HCT116 (cell line): ENCODE results near the gene SRSF3. TPM values are rescaled to one million over a fixed set of nuclear protein-coding genes. Genes with fewer than 3 reads are reported as not detected.
"Not testable (repeated sequence)": the region's sequence is repeated elsewhere in the genome, so short reads cannot be mapped to it uniquely, and the experiment has no call there.

ENCODE experiments used
- ATAC-seq: fragments of 200-7000 bp; cut with Tn5 transposase; 2 replicates; pipeline ENCODE4 v1.9.1; 2020; ENCODE audit warnings: mild to moderate bottlenecking, moderate library complexity
- BruUV-seq: library from RNA; stranded (reverse); fragments of 400-500 nt; replicated peaks from 2 replicates; lab custom pipeline; 2021; lab: Mats Ljungman, UMichigan
- CTCF ChIA-PET: fragments of 300-600 bp; sonication (Branson Sonifier 250); formaldehyde crosslinking; loops from one replicate; lab custom pipeline; 2021; ENCODE audit warnings: antibody characterized with exemption; lab: Charles Lee
- POLR2A ChIA-PET: fragments of 300-600, 350-600 bp; sonication (Branson Sonifier 250); formaldehyde crosslinking; loops from one replicate; lab custom pipeline; 2021; ENCODE audit warnings: antibody characterized with exemption; lab: Charles Lee
- RAD21 ChIA-PET, 2 experiments: fragments of 300-600 bp; sonication (Branson Sonifier 250); formaldehyde crosslinking; loops; one replicate each; lab custom pipeline; 2023; ENCODE audit warnings: low total read pairs in 2 of 2; ENCODE audit not compliant: uncharacterized antibody in 2 of 2, unreplicated experiment in 2 of 2, low non-redundant PET in 1 of 2; lab: Charles Lee
- DNase-seq: peaks from one replicate; pipeline ENCODE4 v3.0.0-alpha.2; 2010; ENCODE audit warnings: low read depth, low spot score
- H2AFZ ChIP-seq: fragments of 200-600 bp; shearing (Covaris generic), sonication (generic); 2 replicates; pipeline ENCODE4 v1.6.1; 2017; ENCODE audit warnings: low read depth, mixed run types, mixed read lengths, antibody characterized with exemption, low read length; ENCODE audit not compliant: poor library complexity, severe bottlenecking
- H3K27ac ChIP-seq: 2 replicates; pipeline ENCODE4 v1.5.1; 2012; ENCODE audit warnings: low read depth, low read length
- H3K27me3 ChIP-seq: fragments of 200-600 bp; sonication (generic); 2 replicates; pipeline ENCODE4 v1.6.1; 2016; ENCODE audit warnings: mixed run types, low read length, mixed read lengths; ENCODE audit not compliant: insufficient read depth
- H3K36me3 ChIP-seq, 2 experiments: fragments of 200-500 bp in 1 of 2; fragments of 200-600 bp in 1 of 2; sonication (Bioruptor generic) in 1 of 2; sonication (generic) in 1 of 2; 2 replicates each; pipeline versions ENCODE4 v1.5.1 to v1.6.1; 2014 to 2016; ENCODE audit warnings: low read length in 2 of 2, inconsistent platforms in 1 of 2, mixed read lengths in 1 of 2, mixed run types in 1 of 2; ENCODE audit not compliant: insufficient read depth in 2 of 2, control insufficient read depth in 1 of 2
- H3K4me1 ChIP-seq, 2 experiments: fragments of 200-600 bp in 1 of 2; sonication (generic) in 1 of 2; 2 replicates each; pipeline versions ENCODE4 v1.5.1 to v1.6.1; 2012 to 2017; ENCODE audit warnings: low read length in 2 of 2, inconsistent platforms in 1 of 2, mild to moderate bottlenecking in 1 of 2, mixed read lengths in 1 of 2, mixed run types in 1 of 2, moderate library complexity in 1 of 2; ENCODE audit not compliant: insufficient read depth in 2 of 2, control insufficient read depth in 1 of 2
- H3K4me2 ChIP-seq: fragments of 200-600 bp; sonication (generic); 2 replicates; pipeline ENCODE4 v1.6.1; 2017; ENCODE audit warnings: mixed run types, low read length, mixed read lengths
- H3K4me3 ChIP-seq, 2 experiments: fragments of 200-600 bp in 1 of 2; sonication (generic) in 1 of 2; replicated peaks in 1 of 2; 2 replicates each; pipeline ENCODE4 v1.5.1; 2011 to 2016; ENCODE audit warnings: low read length in 2 of 2, control low read depth in 1 of 2, low read depth in 1 of 2, mild to moderate bottlenecking in 1 of 2, mixed read lengths in 1 of 2, mixed run types in 1 of 2
- H3K79me2 ChIP-seq: fragments of 200-600 bp; sonication (generic); 2 replicates; pipeline ENCODE4 v1.6.1; 2017; ENCODE audit warnings: mild to moderate bottlenecking, mixed run types, low read length, moderate library complexity, mixed read lengths; ENCODE audit not compliant: insufficient read depth
- H3K9ac ChIP-seq: fragments of 200-600 bp; sonication (generic); 2 replicates; pipeline ENCODE4 v1.6.1; 2016; ENCODE audit warnings: low read length, mixed read lengths
- H3K9me2 ChIP-seq: fragments of 200-600 bp; sonication (generic), shearing (Covaris generic); 2 replicates; pipeline ENCODE4 v1.6.1; 2017; ENCODE audit warnings: mixed run types, mild to moderate bottlenecking, moderate library complexity; ENCODE audit not compliant: insufficient read depth
- H3K9me3 ChIP-seq, 2 experiments: fragments of 200-500 bp in 1 of 2; fragments of 200-600 bp in 1 of 2; sonication (Bioruptor generic) in 1 of 2; sonication (generic) in 1 of 2; 2 replicates each; pipeline ENCODE4 v1.6.1; 2014 to 2017; ENCODE audit warnings: low read length in 2 of 2, mixed read lengths in 2 of 2, inconsistent platforms in 1 of 2, low read depth in 1 of 2, mild to moderate bottlenecking in 1 of 2, mixed run types in 1 of 2, moderate library complexity in 1 of 2; ENCODE audit not compliant: control insufficient read depth in 1 of 2, insufficient read depth in 1 of 2
- H4K20me1 ChIP-seq: fragments of 200-600 bp; sonication (generic), shearing (Covaris generic); 2 replicates; pipeline ENCODE4 v1.6.1; 2017; ENCODE audit warnings: mixed run types, mild to moderate bottlenecking, moderate library complexity; ENCODE audit not compliant: insufficient read depth
- CBX3 ChIP-seq: IDR thresholded peaks from 2 replicates; pipeline ENCODE4 v1.6.1; 2012; ENCODE audit warnings: low read depth
- CEBPB ChIP-seq: IDR thresholded peaks from 2 replicates; pipeline ENCODE4 v1.6.1; 2012; ENCODE audit warnings: low read depth
- EGR1 ChIP-seq: IDR thresholded peaks from 2 replicates; pipeline ENCODE4 v1.6.1; 2012; ENCODE audit warnings: low read depth
- JUND ChIP-seq: IDR thresholded peaks from 2 replicates; pipeline ENCODE4 v1.6.1; 2012
- POLR2A ChIP-seq: IDR thresholded peaks from 2 replicates; pipeline ENCODE4 v1.7.0; 2011; ENCODE audit warnings: borderline replicate concordance; ENCODE audit not compliant: insufficient read depth, insufficient read length; ENCODE audit errors: extremely low read depth
- POLR2AphosphoS5 ChIP-seq: IDR thresholded peaks from 2 replicates; pipeline ENCODE4 v1.6.1; 2011; ENCODE audit warnings: mild to moderate bottlenecking, low read depth, low read length, moderate library complexity
- RAD21 ChIP-seq: IDR thresholded peaks from 2 replicates; pipeline ENCODE4 v1.6.1; 2012; ENCODE audit warnings: low read depth, mild to moderate bottlenecking
- SP1 ChIP-seq: IDR thresholded peaks from 2 replicates; pipeline ENCODE4 v1.6.1; 2012; ENCODE audit warnings: low read depth
- TCF7L2 ChIP-seq: IDR thresholded peaks from 2 replicates; pipeline ENCODE4 v1.7.0; 2011; ENCODE audit warnings: borderline replicate concordance, inconsistent platforms; ENCODE audit not compliant: insufficient read depth, insufficient read length; ENCODE audit errors: extremely low read depth
- YY1 ChIP-seq: IDR thresholded peaks from 2 replicates; pipeline ENCODE4 v1.6.1; 2011; ENCODE audit warnings: low read length, low read depth, moderate library complexity, mild to moderate bottlenecking; ENCODE audit not compliant: insufficient replicate concordance; ENCODE audit errors: extremely low read depth
- ZNF274 ChIP-seq: fragments of 200-500 bp; sonication (Bioruptor generic); IDR thresholded peaks from 2 replicates; pipeline ENCODE4 v1.6.1; 2014; ENCODE audit warnings: mild to moderate bottlenecking, low read depth, low read length, inconsistent platforms
- intact Hi-C: fragments of 100-400 bp; cut with micrococcal nuclease; formaldehyde crosslinking; loops from 2 replicates; pipeline ENCODE4 v1.10.0; 2022
- total RNA-seq: library from RNA; stranded (reverse); gene quantifications from one replicate; pipeline ENCODE4 v1.2.1, GENCODE V29; 2021; ENCODE audit not compliant: unreplicated experiment
- TF ChIP-seq, protein P1 (sequence below): IDR thresholded peaks from 2 replicates; pipeline ENCODE4 v1.6.1; 2012
- TF ChIP-seq, protein P2 (sequence below): IDR thresholded peaks from 2 replicates; pipeline ENCODE4 v1.6.1; 2012; ENCODE audit warnings: low read depth
- TF ChIP-seq, protein P3 (sequence below): IDR thresholded peaks from 2 replicates; pipeline ENCODE4 v1.6.1; 2011; ENCODE audit warnings: mild to moderate bottlenecking, low read length, moderate library complexity; ENCODE audit not compliant: insufficient replicate concordance; ENCODE audit errors: extremely low read depth

The SRSF3 gene
- total RNA-seq, 1 experiment from 2014 or later = 362 TPM

DNA sequence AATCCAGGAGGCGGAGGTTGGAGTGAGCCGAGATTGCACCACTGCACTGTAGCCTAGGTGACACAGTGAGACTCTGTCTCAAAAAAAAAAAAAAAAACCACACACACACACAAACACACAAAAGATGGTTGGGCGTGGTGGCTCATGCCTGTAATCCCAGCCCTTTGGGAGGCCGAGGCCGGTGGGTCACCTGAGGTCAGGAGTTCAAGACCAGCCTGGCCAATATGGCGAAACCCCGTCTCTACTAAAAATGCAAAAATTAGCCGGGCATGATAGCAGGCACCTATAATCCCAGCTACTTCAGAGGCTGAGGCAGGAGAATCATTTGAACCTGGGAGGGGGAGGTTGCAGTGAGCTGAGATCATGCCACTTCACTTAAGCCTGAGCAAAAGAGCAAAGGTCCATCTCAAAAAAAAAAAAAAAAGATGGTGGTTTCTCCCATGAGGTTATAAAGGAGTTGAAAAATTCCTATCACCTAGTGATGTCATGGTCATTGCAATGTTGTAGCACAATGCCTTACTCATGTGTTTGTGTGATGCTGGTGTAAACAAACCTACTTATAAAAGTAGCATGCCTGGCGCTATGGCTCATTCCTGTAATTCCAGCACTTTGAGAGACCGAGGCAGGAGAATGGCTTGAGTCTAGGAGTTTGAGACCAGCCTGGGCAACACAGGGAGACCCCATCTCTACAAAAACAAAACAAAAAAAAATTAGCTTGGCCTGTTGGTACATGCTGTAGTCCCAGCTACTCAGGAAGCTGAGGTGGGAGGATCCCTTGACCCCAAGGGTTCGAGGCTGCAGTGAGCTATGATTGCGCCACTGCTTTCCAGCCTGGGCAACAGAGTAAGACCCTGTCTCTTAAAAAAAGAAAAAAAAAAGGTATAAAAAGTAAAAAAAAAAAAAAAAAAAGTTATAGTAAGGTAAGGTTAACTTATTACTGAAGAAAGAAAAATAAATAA, 21.5 kb upstream of the SRSF3 start:
- H3K79me2 ChIP-seq, H4K20me1 ChIP-seq, ATAC-seq, H3K27ac ChIP-seq, BruUV-seq, H3K4me2 ChIP-seq, CTCF ChIA-PET, H3K9ac ChIP-seq, DNase-seq, H3K9me2 ChIP-seq, H3K9me3 ChIP-seq, intact Hi-C loops, H3K27me3 ChIP-seq, POLR2A ChIA-PET, RAD21 ChIA-PET, H3K4me3 ChIP-seq, H3K36me3 ChIP-seq, H2AFZ ChIP-seq: not testable (repeated sequence)
- H3K4me1 ChIP-seq = peaks cover 11 to 20% of the 10 kb centered on the region in 2 experiments

DNA sequence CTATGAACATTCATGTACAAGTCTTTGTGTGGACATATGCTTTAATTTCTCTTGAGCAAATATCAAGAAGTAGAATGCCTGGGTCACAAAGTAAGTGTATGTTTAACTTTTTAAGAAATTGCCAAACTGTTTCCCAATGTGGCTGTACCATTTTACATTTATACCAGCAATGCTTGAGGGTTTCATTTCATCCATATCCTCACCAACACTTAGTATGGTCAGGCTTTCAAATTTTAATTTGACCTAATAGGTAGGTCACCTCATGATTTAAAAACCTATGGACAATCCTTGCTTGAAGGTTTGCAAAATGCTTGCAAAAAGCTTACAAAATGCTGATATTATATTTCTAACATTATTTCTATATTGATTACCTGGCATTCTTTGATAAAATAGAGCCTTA, 19.5 kb upstream of the SRSF3 start:
- BruUV-seq = no TSS peak
- Histone ChIP-seq H3K4me2 (no peak overlapping the region), H3K9me3 (no peaks in the 10 kb centered on the region), H3K4me3 (no peak overlapping the region), H3K27ac (no peak overlapping the region), H4K20me1 (no peaks in the 10 kb centered on the region), H3K4me1 (peaks cover 21 to 38% of the 10 kb centered on the region in 2 experiments), H3K9me2 (no peaks in the 10 kb centered on the region), H2AFZ (no peak overlapping the region), H3K79me2 (no peaks in the 10 kb centered on the region), H3K36me3 (no peaks in the 10 kb centered on the region), H3K27me3 (no peaks in the 10 kb centered on the region), H3K9ac (no peak overlapping the region)
- DNase-seq (no peak), ATAC-seq (no peak)
- RAD21 ChIA-PET = no interaction called here
- POLR2A ChIA-PET = no interaction called here
- CTCF ChIA-PET = no interaction called here
- intact Hi-C loops = no loop called here
- TF ChIP-seq EGR1 = no peak
- no peak for TF ChIP-seq SP1
- TF ChIP-seq TCF7L2 = no peak
- no peak for TF ChIP-seq CBX3
- TF ChIP-seq RAD21 = no peak
- TF ChIP-seq, protein P1, sequence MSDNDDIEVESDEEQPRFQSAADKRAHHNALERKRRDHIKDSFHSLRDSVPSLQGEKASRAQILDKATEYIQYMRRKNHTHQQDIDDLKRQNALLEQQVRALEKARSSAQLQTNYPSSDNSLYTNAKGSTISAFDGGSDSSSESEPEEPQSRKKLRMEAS = no peak
- TF ChIP-seq YY1 = no peak
- no peak for TF ChIP-seq ZNF274
- TF ChIP-seq JUND = no peak
- TF ChIP-seq, protein P2, sequence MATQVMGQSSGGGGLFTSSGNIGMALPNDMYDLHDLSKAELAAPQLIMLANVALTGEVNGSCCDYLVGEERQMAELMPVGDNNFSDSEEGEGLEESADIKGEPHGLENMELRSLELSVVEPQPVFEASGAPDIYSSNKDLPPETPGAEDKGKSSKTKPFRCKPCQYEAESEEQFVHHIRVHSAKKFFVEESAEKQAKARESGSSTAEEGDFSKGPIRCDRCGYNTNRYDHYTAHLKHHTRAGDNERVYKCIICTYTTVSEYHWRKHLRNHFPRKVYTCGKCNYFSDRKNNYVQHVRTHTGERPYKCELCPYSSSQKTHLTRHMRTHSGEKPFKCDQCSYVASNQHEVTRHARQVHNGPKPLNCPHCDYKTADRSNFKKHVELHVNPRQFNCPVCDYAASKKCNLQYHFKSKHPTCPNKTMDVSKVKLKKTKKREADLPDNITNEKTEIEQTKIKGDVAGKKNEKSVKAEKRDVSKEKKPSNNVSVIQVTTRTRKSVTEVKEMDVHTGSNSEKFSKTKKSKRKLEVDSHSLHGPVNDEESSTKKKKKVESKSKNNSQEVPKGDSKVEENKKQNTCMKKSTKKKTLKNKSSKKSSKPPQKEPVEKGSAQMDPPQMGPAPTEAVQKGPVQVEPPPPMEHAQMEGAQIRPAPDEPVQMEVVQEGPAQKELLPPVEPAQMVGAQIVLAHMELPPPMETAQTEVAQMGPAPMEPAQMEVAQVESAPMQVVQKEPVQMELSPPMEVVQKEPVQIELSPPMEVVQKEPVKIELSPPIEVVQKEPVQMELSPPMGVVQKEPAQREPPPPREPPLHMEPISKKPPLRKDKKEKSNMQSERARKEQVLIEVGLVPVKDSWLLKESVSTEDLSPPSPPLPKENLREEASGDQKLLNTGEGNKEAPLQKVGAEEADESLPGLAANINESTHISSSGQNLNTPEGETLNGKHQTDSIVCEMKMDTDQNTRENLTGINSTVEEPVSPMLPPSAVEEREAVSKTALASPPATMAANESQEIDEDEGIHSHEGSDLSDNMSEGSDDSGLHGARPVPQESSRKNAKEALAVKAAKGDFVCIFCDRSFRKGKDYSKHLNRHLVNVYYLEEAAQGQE = no peak
- TF ChIP-seq POLR2A = no peak
- no peak for TF ChIP-seq POLR2AphosphoS5
- no peak for TF ChIP-seq CEBPB
- TF ChIP-seq, protein P3, sequence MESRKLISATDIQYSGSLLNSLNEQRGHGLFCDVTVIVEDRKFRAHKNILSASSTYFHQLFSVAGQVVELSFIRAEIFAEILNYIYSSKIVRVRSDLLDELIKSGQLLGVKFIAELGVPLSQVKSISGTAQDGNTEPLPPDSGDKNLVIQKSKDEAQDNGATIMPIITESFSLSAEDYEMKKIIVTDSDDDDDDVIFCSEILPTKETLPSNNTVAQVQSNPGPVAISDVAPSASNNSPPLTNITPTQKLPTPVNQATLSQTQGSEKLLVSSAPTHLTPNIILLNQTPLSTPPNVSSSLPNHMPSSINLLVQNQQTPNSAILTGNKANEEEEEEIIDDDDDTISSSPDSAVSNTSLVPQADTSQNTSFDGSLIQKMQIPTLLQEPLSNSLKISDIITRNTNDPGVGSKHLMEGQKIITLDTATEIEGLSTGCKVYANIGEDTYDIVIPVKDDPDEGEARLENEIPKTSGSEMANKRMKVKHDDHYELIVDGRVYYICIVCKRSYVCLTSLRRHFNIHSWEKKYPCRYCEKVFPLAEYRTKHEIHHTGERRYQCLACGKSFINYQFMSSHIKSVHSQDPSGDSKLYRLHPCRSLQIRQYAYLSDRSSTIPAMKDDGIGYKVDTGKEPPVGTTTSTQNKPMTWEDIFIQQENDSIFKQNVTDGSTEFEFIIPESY = no peak
